HEK293 (cell line): ENCODE data around the gene FYB2.

Source experiments
- BCL11A ChIP-seq: fragments of 450-650 bp; formaldehyde crosslinking; IDR thresholded peaks from 2 replicates; pipeline ENCODE4 v1.5.1; 2016; ENCODE audit warnings: low read depth, missing biosample characterization, missing genetic modification characterization
- MEIS1 ChIP-seq: sonication (generic); formaldehyde crosslinking; IDR thresholded peaks from 2 replicates; pipeline ENCODE4 v1.8.1; 2022; ENCODE audit warnings: missing genetic modification reagents, mild to moderate bottlenecking, borderline replicate concordance
- ZBTB44 ChIP-seq: fragments of 450-650 bp; IDR thresholded peaks from 2 replicates; pipeline ENCODE4 v1.5.1; 2018; ENCODE audit warnings: missing biosample characterization, mild to moderate bottlenecking, missing genetic modification characterization
- ZFP41 ChIP-seq: fragments of 450-650 bp; formaldehyde crosslinking; IDR thresholded peaks from 2 replicates; pipeline ENCODE4 v1.5.1; 2016; ENCODE audit warnings: missing biosample characterization, missing genetic modification characterization, borderline replicate concordance
- ZNF121 ChIP-seq: fragments of 450-650 bp; formaldehyde crosslinking; IDR thresholded peaks from 2 replicates; pipeline ENCODE4 v1.5.1; 2016; ENCODE audit warnings: missing biosample characterization, missing genetic modification characterization
- ZNF175 ChIP-seq: fragments of 450-650 bp; formaldehyde crosslinking; IDR thresholded peaks from 2 replicates; pipeline ENCODE4 v1.5.1; 2016; ENCODE audit warnings: missing biosample characterization, missing genetic modification characterization
- ZNF211 ChIP-seq: fragments of 450-650 bp; formaldehyde crosslinking; IDR thresholded peaks from 2 replicates; pipeline ENCODE4 v1.5.1; 2016; ENCODE audit warnings: low read depth, missing biosample characterization, missing genetic modification characterization
- ZNF350 ChIP-seq: fragments of 450-650 bp; formaldehyde crosslinking; IDR thresholded peaks from 2 replicates; pipeline ENCODE4 v1.5.0; 2017; ENCODE audit warnings: missing biosample characterization, mild to moderate bottlenecking, missing genetic modification characterization
- ZNF558 ChIP-seq: fragments of 450-650 bp; formaldehyde crosslinking; IDR thresholded peaks from 2 replicates; pipeline ENCODE4 v1.5.1; 2016; ENCODE audit warnings: missing biosample characterization, missing genetic modification characterization
- ZNF777 ChIP-seq: fragments of 450-650 bp; formaldehyde crosslinking; IDR thresholded peaks from 2 replicates; pipeline ENCODE4 v1.5.1; 2017; ENCODE audit warnings: missing biosample characterization, missing genetic modification characterization, borderline replicate concordance
- TF ChIP-seq, protein P1 (sequence below): fragments of 450-650 bp; formaldehyde crosslinking; IDR thresholded peaks from 2 replicates; pipeline ENCODE4 v1.5.1; 2016; ENCODE audit warnings: missing biosample characterization, missing genetic modification characterization

DNA sequence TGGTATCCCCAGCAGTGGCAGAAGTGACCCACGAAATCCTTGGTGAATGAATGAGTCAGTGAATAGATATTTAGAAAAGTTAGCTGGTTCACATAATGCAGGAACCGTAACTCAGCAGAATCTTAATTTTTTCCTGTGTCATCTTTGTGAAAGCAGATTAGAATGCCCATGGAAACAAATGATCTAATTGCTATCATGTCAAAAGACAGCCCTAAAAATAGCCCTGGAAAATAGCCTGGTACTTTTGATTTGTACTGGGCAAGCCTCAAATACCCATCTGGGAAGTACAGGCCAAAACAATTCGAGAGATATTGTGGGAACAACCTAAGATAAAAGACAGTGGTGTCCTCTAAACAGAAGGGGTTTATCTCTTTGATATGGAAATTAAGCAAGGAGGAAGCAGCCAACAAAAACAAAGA is 21.1 kb downstream of the FYB2 start:
- no peak for TF ChIP-seq ZNF175 (tag by site-specific recombination)
- TF ChIP-seq ZNF350 (tag by site-specific recombination), result no peak
- TF ChIP-seq ZFP41, result no peak
- TF ChIP-seq, protein P1, sequence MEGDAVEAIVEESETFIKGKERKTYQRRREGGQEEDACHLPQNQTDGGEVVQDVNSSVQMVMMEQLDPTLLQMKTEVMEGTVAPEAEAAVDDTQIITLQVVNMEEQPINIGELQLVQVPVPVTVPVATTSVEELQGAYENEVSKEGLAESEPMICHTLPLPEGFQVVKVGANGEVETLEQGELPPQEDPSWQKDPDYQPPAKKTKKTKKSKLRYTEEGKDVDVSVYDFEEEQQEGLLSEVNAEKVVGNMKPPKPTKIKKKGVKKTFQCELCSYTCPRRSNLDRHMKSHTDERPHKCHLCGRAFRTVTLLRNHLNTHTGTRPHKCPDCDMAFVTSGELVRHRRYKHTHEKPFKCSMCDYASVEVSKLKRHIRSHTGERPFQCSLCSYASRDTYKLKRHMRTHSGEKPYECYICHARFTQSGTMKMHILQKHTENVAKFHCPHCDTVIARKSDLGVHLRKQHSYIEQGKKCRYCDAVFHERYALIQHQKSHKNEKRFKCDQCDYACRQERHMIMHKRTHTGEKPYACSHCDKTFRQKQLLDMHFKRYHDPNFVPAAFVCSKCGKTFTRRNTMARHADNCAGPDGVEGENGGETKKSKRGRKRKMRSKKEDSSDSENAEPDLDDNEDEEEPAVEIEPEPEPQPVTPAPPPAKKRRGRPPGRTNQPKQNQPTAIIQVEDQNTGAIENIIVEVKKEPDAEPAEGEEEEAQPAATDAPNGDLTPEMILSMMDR (tag by site-specific recombination), result no peak
- no peak for TF ChIP-seq ZBTB44 (tag by site-specific recombination)
- no peak for TF ChIP-seq MEIS1 (CRISPR knock-in tag)
- no peak for TF ChIP-seq ZNF558 (tag by site-specific recombination)
- no peak for TF ChIP-seq ZNF777 (tag by site-specific recombination)
- no peak for TF ChIP-seq BCL11A (tag by site-specific recombination)
- TF ChIP-seq ZNF211, result no peak
- TF ChIP-seq ZNF121 (tag by site-specific recombination), result no peak
